DND-41 (cell line): ENCODE data around the gene FANK1.

Source experiments
- EZH2 ChIP-seq: IDR thresholded peaks from 3 replicates; pipeline ENCODE4 v1.6.1; 2012; ENCODE audit warnings: borderline replicate concordance, low read depth, mild to moderate bottlenecking, moderate library complexity, low read length, inconsistent platforms; ENCODE audit not compliant: severe bottlenecking
- TF ChIP-seq, protein P1 (sequence below): IDR thresholded peaks from 2 replicates; pipeline ENCODE4 v1.5.1; 2012; ENCODE audit warnings: borderline replicate concordance, low read length, moderate library complexity, mild to moderate bottlenecking; ENCODE audit not compliant: poor library complexity, severe bottlenecking; ENCODE audit errors: extremely low read depth

GRCh38 chr10:125848371-125848770 lies 48.0 kb upstream of the FANK1 start:
- TF ChIP-seq, protein P1, sequence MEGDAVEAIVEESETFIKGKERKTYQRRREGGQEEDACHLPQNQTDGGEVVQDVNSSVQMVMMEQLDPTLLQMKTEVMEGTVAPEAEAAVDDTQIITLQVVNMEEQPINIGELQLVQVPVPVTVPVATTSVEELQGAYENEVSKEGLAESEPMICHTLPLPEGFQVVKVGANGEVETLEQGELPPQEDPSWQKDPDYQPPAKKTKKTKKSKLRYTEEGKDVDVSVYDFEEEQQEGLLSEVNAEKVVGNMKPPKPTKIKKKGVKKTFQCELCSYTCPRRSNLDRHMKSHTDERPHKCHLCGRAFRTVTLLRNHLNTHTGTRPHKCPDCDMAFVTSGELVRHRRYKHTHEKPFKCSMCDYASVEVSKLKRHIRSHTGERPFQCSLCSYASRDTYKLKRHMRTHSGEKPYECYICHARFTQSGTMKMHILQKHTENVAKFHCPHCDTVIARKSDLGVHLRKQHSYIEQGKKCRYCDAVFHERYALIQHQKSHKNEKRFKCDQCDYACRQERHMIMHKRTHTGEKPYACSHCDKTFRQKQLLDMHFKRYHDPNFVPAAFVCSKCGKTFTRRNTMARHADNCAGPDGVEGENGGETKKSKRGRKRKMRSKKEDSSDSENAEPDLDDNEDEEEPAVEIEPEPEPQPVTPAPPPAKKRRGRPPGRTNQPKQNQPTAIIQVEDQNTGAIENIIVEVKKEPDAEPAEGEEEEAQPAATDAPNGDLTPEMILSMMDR, result no peak
- no peak for TF ChIP-seq EZH2
